ENCODE results near the gene KANK2.

Gene KANK2

GRCh38 chr19:11198175-11198534 is 810 bp upstream of the KANK2 start:
- DNase-seq (ENCODE audit: low read depth): no peak
- peak overlapping the region; percentile 11 for H3K4me3 ChIP-seq (ENCODE audit: low read length)
- TF ChIP-seq CTCF (IDR thresholded peaks at IDR 0.05; ENCODE audit: insufficient read depth, low read depth, low read length, missing control alignments): no peak

GRCh38 chr19:11196406-11197287 is 698 bp downstream of the KANK2 start:
- no peak for TF ChIP-seq CTCF (IDR thresholded peaks at IDR 0.05; ENCODE audit: insufficient read depth, low read depth, low read length, missing control alignments)
- H3K4me3 ChIP-seq (ENCODE audit: low read length): peak overlapping the region; percentile 66
- peak; percentile 16 for DNase-seq (ENCODE audit: low read depth)

- TF ChIP-seq CTCF (IDR thresholded peaks at IDR 0.05; ENCODE audit: insufficient read depth, low read depth, low read length, missing control alignments): no peak
- no peak overlapping the region for H3K4me3 ChIP-seq (ENCODE audit: low read length)
- DNase-seq (ENCODE audit: low read depth): no peak
These were observed 1.7 kb downstream of the KANK2 start for GRCh38 chr19:11195681-11196080.

- no peak for TF ChIP-seq CTCF (IDR thresholded peaks at IDR 0.05; ENCODE audit: insufficient read depth, low read depth, low read length, missing control alignments)
- DNase-seq (ENCODE audit: low read depth): no peak
- H3K4me3 ChIP-seq (ENCODE audit: low read length): no peak overlapping the region
These were observed 2.4 kb downstream of the KANK2 start for GRCh38 chr19:11194656-11195558.

GRCh38 chr19:11194173-11194572 is 3.2 kb downstream of the KANK2 start:
- no peak overlapping the region for H3K4me3 ChIP-seq (ENCODE audit: low read length)
- no peak for TF ChIP-seq CTCF (IDR thresholded peaks at IDR 0.05; ENCODE audit: insufficient read depth, low read depth, low read length, missing control alignments)
- no peak for DNase-seq (ENCODE audit: low read depth)

GRCh38 chr19:11192957-11193939 is 4.1 kb downstream of the KANK2 start:
- no peak for DNase-seq (ENCODE audit: low read depth)
- no peak overlapping the region for H3K4me3 ChIP-seq (ENCODE audit: low read length)
- TF ChIP-seq CTCF (IDR thresholded peaks at IDR 0.05; ENCODE audit: insufficient read depth, low read depth, low read length, missing control alignments): no peak

Data from epithelial cell of esophagus (primary cell).